WTC11 (cell line): ENCODE measurements around the gene DYSF. TPM values are rescaled to one million over a fixed set of nuclear protein-coding genes. Genes with fewer than 3 reads are reported as not detected.

ENCODE experiments used
- ATAC-seq: fragments of 200-7000 bp; cut with Tn5 transposase; 2 replicates; pipeline ENCODE4 v1.10.0; 2021; ENCODE audit warnings: mild to moderate bottlenecking, moderate library complexity
- CTCF ChIA-PET: fragments of 300-600 bp; sonication (Branson Sonifier 250); formaldehyde crosslinking; loops from one replicate; lab custom pipeline; 2021; ENCODE audit warnings: antibody characterized with exemption; lab: Charles Lee
- POLR2A ChIA-PET: fragments of 350-600 bp; sonication (Branson Sonifier 250); formaldehyde crosslinking; loops from one replicate; lab custom pipeline; 2021; ENCODE audit warnings: antibody characterized with exemption; lab: Charles Lee
- DNase-seq: peaks from one replicate; pipeline ENCODE4 v3.0.0; 2021; ENCODE audit warnings: low spot score
- H3K27ac Mint-ChIP-seq: 2 replicates; pipeline ENCODE4 v1.8.0; 2021; ENCODE audit warnings: mixed read lengths
- H3K27me3 Mint-ChIP-seq: 2 replicates; pipeline ENCODE4 v1.8.0; 2021; ENCODE audit warnings: low read depth, mild to moderate bottlenecking, moderate library complexity, mixed read lengths
- H3K36me3 Mint-ChIP-seq: 2 replicates; pipeline ENCODE4 v1.8.0; 2021; ENCODE audit warnings: mixed read lengths
- H3K4me1 Mint-ChIP-seq: 2 replicates; pipeline ENCODE4 v1.8.0; 2022; ENCODE audit warnings: mixed read lengths
- H3K4me3 Mint-ChIP-seq: 2 replicates; pipeline ENCODE4 v1.8.0; 2021; ENCODE audit warnings: mild to moderate bottlenecking, moderate library complexity, mixed read lengths
- H3K9me3 Mint-ChIP-seq: 2 replicates; pipeline ENCODE4 v1.8.0; 2021; ENCODE audit warnings: mixed read lengths
- CBFB ChIP-seq: sonication (generic); formaldehyde crosslinking; IDR thresholded peaks from 2 replicates; pipeline ENCODE4 v1.8.1; 2022; ENCODE audit warnings: mild to moderate bottlenecking, low read depth, missing genetic modification reagents
- CREB1 ChIP-seq: sonication (generic); formaldehyde crosslinking; IDR thresholded peaks from 2 replicates; pipeline ENCODE4 v1.8.0; 2023; ENCODE audit warnings: mild to moderate bottlenecking, missing genetic modification reagents
- EMX1 ChIP-seq: fragments of 250-450 bp; sonication (Bioruptor Pico); IDR thresholded peaks from 2 replicates; pipeline ENCODE4 v1.8.0; 2021; ENCODE audit warnings: mild to moderate bottlenecking
- ESRRA ChIP-seq: sonication (generic); formaldehyde crosslinking; IDR thresholded peaks from 2 replicates; pipeline ENCODE4 v1.8.1; 2022; ENCODE audit warnings: mild to moderate bottlenecking, missing genetic modification reagents, borderline replicate concordance
- FOXP4 ChIP-seq: sonication (generic); formaldehyde crosslinking; IDR thresholded peaks from 2 replicates; pipeline ENCODE4 v1.8.0; 2022; ENCODE audit warnings: mild to moderate bottlenecking, missing genetic modification reagents
- IRF1 ChIP-seq: sonication (generic); formaldehyde crosslinking; IDR thresholded peaks from 2 replicates; pipeline ENCODE4 v1.8.0; 2023; ENCODE audit warnings: missing genetic modification reagents
- JUN ChIP-seq: sonication (generic); formaldehyde crosslinking; IDR thresholded peaks from 2 replicates; pipeline ENCODE4 v1.8.0; 2023; ENCODE audit warnings: mild to moderate bottlenecking, missing genetic modification reagents
- NFATC4 ChIP-seq: fragments of 250-450 bp; sonication (Bioruptor Pico); IDR thresholded peaks from 2 replicates; pipeline ENCODE4 v1.9.0; 2021; ENCODE audit warnings: mild to moderate bottlenecking
- NR1H2 ChIP-seq: sonication (generic); formaldehyde crosslinking; IDR thresholded peaks from 2 replicates; pipeline ENCODE4 v1.9.0; 2021; ENCODE audit warnings: mild to moderate bottlenecking, moderate library complexity, missing genetic modification reagents
- NR2C2 ChIP-seq: sonication (generic); formaldehyde crosslinking; IDR thresholded peaks from 2 replicates; pipeline ENCODE4 v1.8.0; 2022; ENCODE audit warnings: mild to moderate bottlenecking, missing genetic modification reagents
- PRRX2 ChIP-seq: fragments of 250-450 bp; sonication (Bioruptor Pico); IDR thresholded peaks from 2 replicates; pipeline ENCODE4 v1.8.0; 2021; ENCODE audit warnings: mild to moderate bottlenecking
- RELA ChIP-seq: sonication (generic); formaldehyde crosslinking; IDR thresholded peaks from 2 replicates; pipeline ENCODE4 v1.8.1; 2022; ENCODE audit warnings: missing genetic modification reagents, mild to moderate bottlenecking, borderline replicate concordance
- RORB ChIP-seq: fragments of 250-450 bp; sonication (Bioruptor Pico); IDR thresholded peaks from 2 replicates; pipeline ENCODE4 v1.9.0; 2021; ENCODE audit warnings: mild to moderate bottlenecking
- TEAD1 ChIP-seq: sonication (generic); formaldehyde crosslinking; IDR thresholded peaks from 2 replicates; pipeline ENCODE4 v1.8.0; 2022; ENCODE audit warnings: mild to moderate bottlenecking, missing genetic modification reagents
- USF2 ChIP-seq: sonication (generic); formaldehyde crosslinking; IDR thresholded peaks from 2 replicates; pipeline ENCODE4 v1.8.1; 2023; ENCODE audit warnings: mild to moderate bottlenecking, missing genetic modification reagents, moderate library complexity
- ZBTB21 ChIP-seq: sonication (generic); formaldehyde crosslinking; IDR thresholded peaks from 2 replicates; pipeline ENCODE4 v1.8.1; 2023; ENCODE audit warnings: mild to moderate bottlenecking, missing genetic modification reagents, borderline replicate concordance
- ZNF138 ChIP-seq: sonication (generic); formaldehyde crosslinking; conservative IDR thresholded peaks from 2 replicates; pipeline ENCODE4 v1.8.1; 2022; ENCODE audit warnings: mild to moderate bottlenecking, moderate library complexity, missing genetic modification reagents
- ZNF416 ChIP-seq: fragments of 250-450 bp; sonication (Bioruptor Pico); IDR thresholded peaks from 2 replicates; pipeline ENCODE4 v1.9.0; 2021; ENCODE audit warnings: mild to moderate bottlenecking, inconsistent platforms
- total RNA-seq: library from RNA; stranded (reverse); gene quantifications from 3 replicates; pipeline ENCODE4 v1.2.3, GENCODE V29; 2021
- TF ChIP-seq, protein P1 (sequence below): sonication (generic); formaldehyde crosslinking; IDR thresholded peaks from 2 replicates; pipeline ENCODE4 v1.8.1; 2023; ENCODE audit warnings: mild to moderate bottlenecking, missing genetic modification reagents, borderline replicate concordance
- TF ChIP-seq, protein P2 (sequence below): sonication (generic); formaldehyde crosslinking; IDR thresholded peaks from 2 replicates; pipeline ENCODE4 v1.8.0; 2022; ENCODE audit warnings: mild to moderate bottlenecking, missing genetic modification reagents

Gene DYSF
- total RNA-seq, 1 experiment from 2014 or later: 14.8 TPM

DNA sequence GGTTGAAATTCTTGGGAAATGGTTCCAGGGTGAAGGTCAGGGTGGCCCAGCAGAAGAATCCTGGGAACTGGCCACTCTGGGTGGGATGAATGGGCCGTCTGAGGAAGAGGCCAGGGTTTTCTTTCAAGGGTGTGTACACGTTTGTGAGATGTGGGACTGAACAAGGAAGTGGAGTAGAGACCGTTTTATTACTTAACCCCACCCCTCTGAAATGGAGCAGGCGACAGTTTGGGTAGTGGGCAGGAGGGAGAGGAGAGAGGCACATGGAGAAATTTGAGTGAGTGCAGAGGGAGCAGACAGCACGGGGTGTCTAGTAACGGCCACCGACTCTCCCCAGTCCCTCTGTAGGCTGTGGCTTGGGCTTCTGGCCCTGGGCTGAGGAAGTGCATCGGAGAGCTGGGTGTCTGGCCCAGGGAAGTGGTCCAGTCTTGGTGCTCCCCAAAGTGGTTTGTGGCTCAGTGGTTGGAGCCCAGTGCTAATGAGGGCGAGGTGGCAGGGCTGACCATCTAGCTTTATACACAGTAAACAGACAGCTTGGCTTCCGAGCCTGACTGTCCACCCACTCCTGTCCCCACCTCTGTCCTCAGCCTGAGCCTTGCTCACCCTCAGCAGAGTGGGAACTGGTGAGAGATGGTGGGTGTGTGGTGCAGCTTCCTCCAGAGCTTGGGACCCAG is 135.3 kb downstream of the DYSF start:
- peaks cover 27% of the 10 kb centered on the region for H3K4me1 Mint-ChIP-seq
- TF ChIP-seq CBFB (CRISPR knock-in tag) (no peak), ZNF138 (CRISPR knock-in tag) (no peak), ZBTB21 (no peak), PRRX2 (CRISPR knock-in tag) (no peak), EMX1 (CRISPR knock-in tag) (no peak), NR2C2 (CRISPR knock-in tag) (no peak), FOXP4 (CRISPR knock-in tag) (no peak), NFATC4 (CRISPR knock-in tag) (no peak), NR1H2 (CRISPR knock-in tag) (no peak), RORB (no peak)
- DNase-seq (no peak), ATAC-seq (no peak)
- POLR2A ChIA-PET: no interaction called here
- no peaks in the 10 kb centered on the region for H3K9me3 Mint-ChIP-seq
- no peak overlapping the region for H3K27ac Mint-ChIP-seq
- no peaks in the 10 kb centered on the region for H3K36me3 Mint-ChIP-seq
- H3K4me3 Mint-ChIP-seq: no peak overlapping the region
- CTCF ChIA-PET: interaction anchor here (0.8 to 1.0 kb wide), 2 partner anchors 16 to 32 kb away, joined by 3 to 6 read pairs; no protein-coding TSS in a partner anchor
- H3K27me3 Mint-ChIP-seq: no peaks in the 10 kb centered on the region

- TF ChIP-seq TEAD1 (CRISPR knock-in tag) (no peak), USF2 (CRISPR knock-in tag) (0 out of 2 replicates have a peak, but pooled peaks have one; percentile 10), IRF1 (CRISPR knock-in tag) (no peak)
- TF ChIP-seq, protein P1, sequence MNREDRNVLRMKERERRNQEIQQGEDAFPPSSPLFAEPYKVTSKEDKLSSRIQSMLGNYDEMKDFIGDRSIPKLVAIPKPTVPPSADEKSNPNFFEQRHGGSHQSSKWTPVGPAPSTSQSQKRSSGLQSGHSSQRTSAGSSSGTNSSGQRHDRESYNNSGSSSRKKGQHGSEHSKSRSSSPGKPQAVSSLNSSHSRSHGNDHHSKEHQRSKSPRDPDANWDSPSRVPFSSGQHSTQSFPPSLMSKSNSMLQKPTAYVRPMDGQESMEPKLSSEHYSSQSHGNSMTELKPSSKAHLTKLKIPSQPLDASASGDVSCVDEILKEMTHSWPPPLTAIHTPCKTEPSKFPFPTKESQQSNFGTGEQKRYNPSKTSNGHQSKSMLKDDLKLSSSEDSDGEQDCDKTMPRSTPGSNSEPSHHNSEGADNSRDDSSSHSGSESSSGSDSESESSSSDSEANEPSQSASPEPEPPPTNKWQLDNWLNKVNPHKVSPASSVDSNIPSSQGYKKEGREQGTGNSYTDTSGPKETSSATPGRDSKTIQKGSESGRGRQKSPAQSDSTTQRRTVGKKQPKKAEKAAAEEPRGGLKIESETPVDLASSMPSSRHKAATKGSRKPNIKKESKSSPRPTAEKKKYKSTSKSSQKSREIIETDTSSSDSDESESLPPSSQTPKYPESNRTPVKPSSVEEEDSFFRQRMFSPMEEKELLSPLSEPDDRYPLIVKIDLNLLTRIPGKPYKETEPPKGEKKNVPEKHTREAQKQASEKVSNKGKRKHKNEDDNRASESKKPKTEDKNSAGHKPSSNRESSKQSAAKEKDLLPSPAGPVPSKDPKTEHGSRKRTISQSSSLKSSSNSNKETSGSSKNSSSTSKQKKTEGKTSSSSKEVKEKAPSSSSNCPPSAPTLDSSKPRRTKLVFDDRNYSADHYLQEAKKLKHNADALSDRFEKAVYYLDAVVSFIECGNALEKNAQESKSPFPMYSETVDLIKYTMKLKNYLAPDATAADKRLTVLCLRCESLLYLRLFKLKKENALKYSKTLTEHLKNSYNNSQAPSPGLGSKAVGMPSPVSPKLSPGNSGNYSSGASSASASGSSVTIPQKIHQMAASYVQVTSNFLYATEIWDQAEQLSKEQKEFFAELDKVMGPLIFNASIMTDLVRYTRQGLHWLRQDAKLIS (CRISPR knock-in tag): no peak
- peak; percentile 45 for ATAC-seq
- Mint-ChIP-seq H3K36me3 (no peaks in the 10 kb centered on the region), H3K27me3 (no peaks in the 10 kb centered on the region), H3K9me3 (no peaks in the 10 kb centered on the region), H3K4me3 (no peak overlapping the region), H3K4me1 (peaks cover 27% of the 10 kb centered on the region), H3K27ac (no peak overlapping the region)
- CTCF ChIA-PET: interaction anchor here (0.6 to 1.3 kb wide), 3 partner anchors 32 to 560 kb away, joined by 3 to 7 read pairs (median 3); partner anchors contain the start of gene ZNF638
- POLR2A ChIA-PET: no interaction called here
- no peak for DNase-seq
These were observed 136.4 kb downstream of the DYSF start for GRCh38 chr2:71589763-71590162.

DNA sequence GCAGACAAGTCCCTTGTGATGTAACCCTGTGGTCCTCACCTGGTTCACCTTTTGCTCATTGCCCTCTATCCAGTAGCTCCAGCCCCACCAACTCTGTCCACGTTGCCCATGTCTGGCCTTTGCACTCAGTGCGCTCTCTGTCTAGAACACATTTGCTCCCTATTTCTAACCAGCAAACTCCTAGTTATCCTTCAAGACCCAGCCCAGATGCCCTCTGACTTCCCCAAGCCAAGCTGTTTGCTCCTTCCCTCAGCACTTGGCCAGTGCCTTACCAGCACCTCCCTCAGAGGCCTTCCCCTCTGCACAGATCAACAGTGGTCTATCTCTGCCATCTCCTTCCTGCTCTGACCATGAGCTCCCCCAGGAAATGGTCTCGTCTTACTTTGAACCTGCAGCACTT is 137.7 kb downstream of the DYSF start:
- CTCF ChIA-PET: interaction anchor here (0.5 kb wide), 1 partner anchor 88 kb away, joined by 3 read pairs; no protein-coding TSS in a partner anchor
- Mint-ChIP-seq H3K4me3 (no peak overlapping the region), H3K27ac (no peak overlapping the region; the same call in 1 of the 2 replicates), H3K36me3 (no peaks in the 10 kb centered on the region), H3K4me1 (peaks cover 27% of the 10 kb centered on the region), H3K27me3 (no peaks in the 10 kb centered on the region), H3K9me3 (no peaks in the 10 kb centered on the region)
- ATAC-seq (no peak), DNase-seq (no peak)
- TF ChIP-seq ESRRA (CRISPR knock-in tag) (no peak), ZNF416 (CRISPR knock-in tag) (no peak), TEAD1 (CRISPR knock-in tag) (no peak), JUN (CRISPR knock-in tag) (no peak), CREB1 (no peak), RELA (CRISPR knock-in tag) (no peak)
- TF ChIP-seq, protein P2, sequence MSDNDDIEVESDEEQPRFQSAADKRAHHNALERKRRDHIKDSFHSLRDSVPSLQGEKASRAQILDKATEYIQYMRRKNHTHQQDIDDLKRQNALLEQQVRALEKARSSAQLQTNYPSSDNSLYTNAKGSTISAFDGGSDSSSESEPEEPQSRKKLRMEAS (CRISPR knock-in tag): no peak
- POLR2A ChIA-PET: no interaction called here
